K562 (cell line): ENCODE measurements around the gene UBXN11. TPM values are rescaled to one million over a fixed set of nuclear protein-coding genes. Genes with fewer than 3 reads are reported as not detected.
A peak's percentile ranks its signal among the peaks of the same experiment; 100 is the strongest.

Experiments
- ATAC-seq: fragments of 200-7000 bp; cut with Tn5 transposase; 3 replicates; pipeline ENCODE4 v1.9.1; 2020; ENCODE audit warnings: moderate library complexity
- BruUV-seq: library from RNA; stranded (reverse); fragments of 400-500 nt; replicated peaks from 2 replicates; lab custom pipeline; 2021; lab: Mats Ljungman, UMichigan
- CTCF ChIA-PET: fragments of 300-600 bp; formaldehyde crosslinking; extraction: SDS; loops from one replicate; lab custom pipeline; 2021; ENCODE audit warnings: low intra/inter-chr PET ratio; lab: Yijun Ruan, JAX
- POLR2A ChIA-PET: fragments of 300-600, 350-650 bp; sonication (Branson Sonifier 250); formaldehyde crosslinking; extraction: SDS; loops from one replicate; lab custom pipeline; 2021; ENCODE audit warnings: antibody characterized with exemption, inconsistent platforms; lab: Yijun Ruan, JAX
- DNase-seq, 4 experiments: peaks; one replicate each; pipeline versions ENCODE4 v3.0.0 to v3.0.0-alpha.2; 2011 to 2018; ENCODE audit warnings: low spot score in 3 of 4, mixed read lengths in 3 of 4; ENCODE audit errors: extremely low read depth in 1 of 4
- FAIRE-seq: peaks from 2 replicates; lab custom pipeline; 2011; peaks lifted over from hg19 to GRCh38; lab: Jason Lieb, UNC
- H2AFZ ChIP-seq: 2 replicates; pipeline ENCODE4 v1.6.0; 2011; ENCODE audit warnings: low read depth, low read length, control low read depth, inconsistent platforms
- H3K27ac ChIP-seq: fragments of 200-600 bp; 3 replicates; pipeline ENCODE4 v1.8.0; 2011; ENCODE audit warnings: low read depth, mild to moderate bottlenecking, control low read depth, inconsistent platforms, low read length, moderate library complexity, mixed read lengths; ENCODE audit errors: extremely low read depth
- H3K27me3 ChIP-seq, 2 experiments: fragments of 300-600 bp in 1 of 2; 2 replicates in 1 of 2; 3 replicates in 1 of 2; pipeline versions ENCODE4 v1.6.0 to v1.8.0; 2011; ENCODE audit warnings: inconsistent platforms in 2 of 2, low read length in 2 of 2, mild to moderate bottlenecking in 1 of 2, mixed read lengths in 1 of 2, moderate library complexity in 1 of 2; ENCODE audit not compliant: control insufficient read depth in 2 of 2, insufficient read depth in 2 of 2
- H3K36me3 ChIP-seq: fragments of 300-600 bp; 3 replicates; pipeline ENCODE4 v1.8.0; 2011; ENCODE audit warnings: mild to moderate bottlenecking, low read length, inconsistent platforms; ENCODE audit not compliant: control insufficient read depth, insufficient read depth
- H3K4me1 ChIP-seq, 2 experiments: fragments of 200-600 bp in 1 of 2; replicated peaks in 1 of 2; 2 replicates in 1 of 2; 3 replicates in 1 of 2; pipeline versions ENCODE4 v1.5.1 to v1.8.0; 2011; ENCODE audit warnings: inconsistent platforms in 2 of 2, low read length in 2 of 2, mild to moderate bottlenecking in 1 of 2, mixed read lengths in 1 of 2, moderate library complexity in 1 of 2; ENCODE audit not compliant: control insufficient read depth in 2 of 2, insufficient read depth in 2 of 2
- H3K4me2 ChIP-seq: 2 replicates; pipeline ENCODE4 v1.6.1; 2011; ENCODE audit warnings: low read length, control low read depth, inconsistent platforms, mixed read lengths; ENCODE audit not compliant: insufficient read depth
- H3K4me3 ChIP-seq: fragments of 200-600 bp; sonication (generic), shearing (Covaris generic); 2 replicates; pipeline ENCODE4 v1.5.1; 2016; ENCODE audit warnings: control low read depth, inconsistent platforms
- H3K79me2 ChIP-seq: fragments of 200-600 bp; 3 replicates; pipeline ENCODE4 v1.8.0; 2011; ENCODE audit warnings: low read length, inconsistent platforms; ENCODE audit not compliant: control insufficient read depth, insufficient read depth
- H3K9ac ChIP-seq, 2 experiments: 2 replicates each; pipeline versions ENCODE4 v1.6.0 to v1.6.1; 2011; ENCODE audit warnings: low read depth in 2 of 2, low read length in 2 of 2, control low read depth in 1 of 2, inconsistent platforms in 1 of 2, mild to moderate bottlenecking in 1 of 2, mixed read lengths in 1 of 2; ENCODE audit not compliant: insufficient read depth in 1 of 2
- H3K9me1 ChIP-seq: one replicate; pipeline ENCODE4 v1.6.0; 2011; ENCODE audit warnings: inconsistent platforms, mild to moderate bottlenecking, low read length, moderate library complexity; ENCODE audit not compliant: control insufficient read depth, insufficient read depth
- H3K9me3 ChIP-seq: replicated peaks from 2 replicates; pipeline ENCODE4 v1.5.1; 2011; ENCODE audit warnings: low read depth, low read length, inconsistent platforms; ENCODE audit not compliant: control insufficient read depth, insufficient read depth
- H4K20me1 ChIP-seq: replicated peaks from 2 replicates; pipeline ENCODE4 v1.6.1; 2011; ENCODE audit warnings: low read length, inconsistent platforms, mixed read lengths; ENCODE audit not compliant: control insufficient read depth, insufficient read depth
- ARID3B ChIP-seq: fragments of 250-450 bp; sonication (Bioruptor Pico); IDR thresholded peaks from 2 replicates; pipeline ENCODE4 v1.4.0; 2020; ENCODE audit warnings: borderline replicate concordance
- BCL6 ChIP-seq: fragments of 250-450 bp; sonication (Bioruptor Pico); IDR thresholded peaks from 2 replicates; pipeline ENCODE4 v1.4.0; 2020
- CBX5 ChIP-seq: IDR thresholded peaks from 2 replicates; pipeline ENCODE4 v1.6.1; 2014; ENCODE audit warnings: low read depth, borderline replicate concordance
- DDX20 ChIP-seq: fragments of 450-650 bp; IDR thresholded peaks from 2 replicates; pipeline ENCODE4 v1.6.1; 2016; ENCODE audit warnings: missing genetic modification characterization, low read depth, mild to moderate bottlenecking, missing compliant biosample characterization, moderate library complexity
- DPF2 ChIP-seq: fragments of 450-650 bp; IDR thresholded peaks from 2 replicates; pipeline ENCODE4 v1.6.1; 2016
- FOXM1 ChIP-seq, 2 experiments: fragments of 450-650 bp in 1 of 2; sonication (generic) in 1 of 2; formaldehyde crosslinking in 1 of 2; IDR thresholded peaks; 2 replicates each; pipeline versions ENCODE4 v1.6.1 to v1.9.0; 2017 to 2022; ENCODE audit warnings: low read depth in 2 of 2, mild to moderate bottlenecking in 2 of 2, missing genetic modification reagents in 1 of 2, moderate library complexity in 1 of 2
- IRF1 ChIP-seq: sonication (generic); formaldehyde crosslinking; IDR thresholded peaks from 2 replicates; pipeline ENCODE4 v1.8.0; 2022; ENCODE audit warnings: missing genetic modification reagents, mild to moderate bottlenecking, borderline replicate concordance
- KDM2B ChIP-seq: fragments of 250-450 bp; sonication (Bioruptor Pico); IDR thresholded peaks from 2 replicates; pipeline ENCODE4 v1.8.0; 2021; ENCODE audit warnings: mild to moderate bottlenecking, moderate library complexity
- MNT ChIP-seq, 2 experiments: fragments of 450-650 bp; conservative IDR thresholded peaks; 2 replicates each; pipeline ENCODE4 v1.6.1; 2017; ENCODE audit warnings: mild to moderate bottlenecking in 2 of 2, moderate library complexity in 2 of 2
- PTRF ChIP-seq: fragments of 450-650 bp; IDR thresholded peaks from 2 replicates; pipeline ENCODE4 v1.6.1; 2016; ENCODE audit warnings: mild to moderate bottlenecking, missing genetic modification characterization, missing compliant biosample characterization
- RBM14 ChIP-seq: fragments of 200-400 bp; formaldehyde crosslinking; IDR thresholded peaks from 2 replicates; pipeline ENCODE4 v1.6.1; 2018; ENCODE audit warnings: low read depth, mild to moderate bottlenecking, low read length, moderate library complexity, borderline replicate concordance; ENCODE audit not compliant: insufficient read depth
- THRAP3 ChIP-seq: fragments of 450-650 bp; IDR thresholded peaks from 2 replicates; pipeline ENCODE4 v1.6.1; 2016; ENCODE audit warnings: mild to moderate bottlenecking, inconsistent platforms, borderline replicate concordance
- TRIM24 ChIP-seq, 2 experiments: fragments of 450-650 bp; IDR thresholded peaks; 2 replicates each; pipeline ENCODE4 v1.6.1; 2016
- ZNF124 ChIP-seq: sonication (generic); formaldehyde crosslinking; IDR thresholded peaks from 2 replicates; pipeline ENCODE4 v1.8.1; 2022; ENCODE audit warnings: missing genetic modification reagents
- ZNF134 ChIP-seq: fragments of 250-450 bp; sonication (Bioruptor Pico); conservative IDR thresholded peaks from 2 replicates; pipeline ENCODE4 v1.4.0; 2020
- ZNF274 ChIP-seq: IDR thresholded peaks from 2 replicates; pipeline ENCODE4 v1.6.1; 2011; ENCODE audit warnings: low read depth, mild to moderate bottlenecking, low read length, moderate library complexity, borderline replicate concordance
- ZNF830 ChIP-seq: fragments of 250-450 bp; sonication (Bioruptor Pico); IDR thresholded peaks from 2 replicates; pipeline ENCODE4 v1.5.0; 2021; ENCODE audit warnings: mild to moderate bottlenecking
- WGBS: fragments of 100-300 bp; shearing (Covaris generic); methylation state at CpG from one replicate; pipeline ENCODE4 v1.1.6; 2016; ENCODE audit warnings: low coverage, mixed read lengths; ENCODE audit not compliant: insufficient coverage; ENCODE audit errors: missing lambda C conversion rate; 5-methylcytosine and 5-hydroxymethylcytosine counted together
- in situ Hi-C: fragments of 300-500 bp; cut with MboI; formaldehyde crosslinking; loops from 4 replicates; pipeline ENCODE4 v1.15.0; 2018; ENCODE audit warnings: inconsistent platforms, mixed read lengths
- intact Hi-C: fragments of 100-400 bp; cut with micrococcal nuclease; formaldehyde crosslinking; loops from 2 replicates; pipeline ENCODE4 v1.14.2; 2022
- polyA plus RNA-seq, 8 experiments: library from polyadenylated mRNA; depleted of rRNA in 4 of 8; stranded (reverse) in 5 of 8; unstranded in 3 of 8; fragments of >200 nt; fragmentation: Nextera tagmentation in 2 of 8; fragmentation: Illumina TruSeq in 1 of 8; extraction: Ambion mirVana in 2 of 8; extraction: Trizol in 1 of 8; gene quantifications; 2 replicates each; pipeline versions ENCODE4 v1.2.1 to v1.2.3, GENCODE V29; 2011 to 2014; ENCODE audit warnings: inconsistent platforms in 1 of 8, missing spikeins in 1 of 8
- total RNA-seq, 7 experiments: library from RNA; depleted of rRNA in 6 of 7; stranded (reverse); fragments of >200 nt in 6 of 7; fragmentation: Illumina TruSeq in 2 of 7; extraction: Trizol in 2 of 7; gene quantifications; 2 replicates each; pipeline versions ENCODE4 v1.2.1 to v1.2.3, GENCODE V29; 2011 to 2021; ENCODE audit warnings: low replicate concordance in 1 of 7
- TF ChIP-seq, protein P1 (sequence below): sonication (generic); formaldehyde crosslinking; IDR thresholded peaks from 2 replicates; pipeline ENCODE4 v1.8.1; 2023; ENCODE audit warnings: mild to moderate bottlenecking, missing genetic modification reagents, moderate library complexity

Gene UBXN11
- total and polyA plus RNA-seq, 9 of the 15 experiments (the other 6 are each of a cell fraction or from before 2014, with no cell fraction given) = 0.48 to 34.3 (median 11.3) TPM

- POLR2A ChIA-PET = interaction anchor here (0.7 to 2.2 kb wide), 5 partner anchors 11 to 1685 kb away, joined by 3 to 14 read pairs (median 5); no protein-coding TSS in a partner anchor
- TF ChIP-seq BCL6 (CRISPR knock-in tag) (no peak), ZNF830 (CRISPR knock-in tag) (no peak), KDM2B (no peak), CBX5 (no peak), ZNF274 (no peak), TRIM24 (IDR thresholded peaks at IDR 0.05) (no peak), MNT (conservative IDR thresholded peaks at IDR 0.05) (no peak), DPF2 (no peak), PTRF (tag) (no peak), ZNF124 (CRISPR knock-in tag) (no peak), THRAP3 (no peak), FOXM1 (IDR thresholded peaks at IDR 0.05; ENCODE audit: low read depth) (no peak), FOXM1 (CRISPR knock-in tag; IDR thresholded peaks at IDR 0.05; ENCODE audit: low read depth) (no peak), ARID3B (no peak), ZNF134 (CRISPR knock-in tag) (no peak), RBM14 (no peak), DDX20 (tag) (no peak), IRF1 (CRISPR knock-in tag) (no peak)
- TF ChIP-seq, protein P1, sequence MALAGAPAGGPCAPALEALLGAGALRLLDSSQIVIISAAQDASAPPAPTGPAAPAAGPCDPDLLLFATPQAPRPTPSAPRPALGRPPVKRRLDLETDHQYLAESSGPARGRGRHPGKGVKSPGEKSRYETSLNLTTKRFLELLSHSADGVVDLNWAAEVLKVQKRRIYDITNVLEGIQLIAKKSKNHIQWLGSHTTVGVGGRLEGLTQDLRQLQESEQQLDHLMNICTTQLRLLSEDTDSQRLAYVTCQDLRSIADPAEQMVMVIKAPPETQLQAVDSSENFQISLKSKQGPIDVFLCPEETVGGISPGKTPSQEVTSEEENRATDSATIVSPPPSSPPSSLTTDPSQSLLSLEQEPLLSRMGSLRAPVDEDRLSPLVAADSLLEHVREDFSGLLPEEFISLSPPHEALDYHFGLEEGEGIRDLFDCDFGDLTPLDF = no peak
These were observed 46.9 kb upstream of the UBXN11 start for GRCh38 chr1:26353210-26353859.

More at GRCh38 chr1:26353210-26353859, 46.9 kb upstream of the UBXN11 start:
- no peaks in the 10 kb centered on the region for H3K36me3 ChIP-seq
- no peaks in the 10 kb centered on the region for H3K9me3 ChIP-seq
- intact Hi-C loops = no loop called here
- WGBS = 56% methylated on average over 4 of the region's 4 CpGs
- BruUV-seq = no TSS peak
- no peak for ATAC-seq
- no peak overlapping the region for H2AFZ ChIP-seq
- no peak overlapping the region for H3K4me3 ChIP-seq
- H3K27ac ChIP-seq = no peak overlapping the region
- no peaks in the 10 kb centered on the region for H4K20me1 ChIP-seq
- H3K9ac ChIP-seq = peak overlapping the region in 1 of 2 experiments; percentile 21; a peak in 2 of 4 replicates
- peaks cover 20 to 34% of the 10 kb centered on the region in 2 experiments for H3K4me1 ChIP-seq
- no peak overlapping the region for H3K4me2 ChIP-seq
- no peaks in the 10 kb centered on the region for H3K79me2 ChIP-seq
- no peak for FAIRE-seq
- no peaks in the 10 kb centered on the region for H3K9me1 ChIP-seq
- no peaks in the 10 kb centered on the region for H3K27me3 ChIP-seq
- CTCF ChIA-PET = no interaction called here
- no peak for DNase-seq
- in situ Hi-C loops = no loop called here
